IPS-NIHi7 (cell line): ENCODE data around the gene DDX3X.
A peak's percentile ranks its signal among the peaks of the same experiment; 100 is the strongest.
"Not testable (repeated sequence)": the region's sequence is repeated elsewhere in the genome, so short reads cannot be mapped to it uniquely, and the experiment has no call there.

ENCODE experiments used
- DNase-seq: peaks from one replicate; pipeline ENCODE4 v3.0.0; 2012; ENCODE audit warnings: mixed read lengths; ENCODE audit errors: extremely low spot score

The DDX3X gene

DNA sequence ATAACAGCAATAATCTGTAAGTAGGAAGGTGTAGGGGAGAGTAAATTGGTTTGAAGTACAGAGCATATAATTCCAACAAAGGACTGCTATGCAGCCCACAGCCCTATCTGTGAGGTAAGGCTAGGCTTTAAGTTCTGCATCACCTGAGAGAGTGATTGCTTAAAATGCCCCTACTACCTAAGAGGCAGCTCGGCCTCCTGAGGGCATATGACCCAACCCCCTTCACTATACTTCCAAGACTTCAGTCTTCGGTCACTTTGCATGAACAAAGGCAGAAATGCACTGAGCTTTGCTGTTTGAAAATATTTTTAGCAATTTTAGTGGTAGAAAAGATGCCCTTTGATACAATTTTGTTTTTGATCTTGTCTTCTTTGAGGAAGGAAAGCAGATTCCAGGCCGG, 4.9 kb upstream of the DDX3X start:
- no peak for DNase-seq

DNA sequence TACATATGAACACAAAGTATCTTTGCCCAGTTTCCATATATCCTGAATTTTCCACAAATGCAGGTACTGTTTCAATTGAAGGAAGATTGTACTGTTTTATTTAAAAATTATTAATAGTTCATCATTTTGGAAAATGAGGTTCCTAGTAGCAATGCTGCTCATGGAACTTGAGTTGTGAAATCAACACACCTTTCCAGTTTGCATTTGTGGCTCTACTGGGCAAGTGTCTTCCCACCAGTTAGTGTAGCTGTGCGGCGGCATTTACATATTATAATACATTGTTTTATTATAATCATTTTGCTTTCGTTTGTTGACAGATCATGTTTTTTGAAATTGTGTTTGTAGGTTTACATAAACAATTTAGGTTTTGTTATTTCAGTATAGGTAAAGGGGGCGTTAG, 2.0 kb upstream of the DDX3X start:
- DNase-seq = no peak

DNA sequence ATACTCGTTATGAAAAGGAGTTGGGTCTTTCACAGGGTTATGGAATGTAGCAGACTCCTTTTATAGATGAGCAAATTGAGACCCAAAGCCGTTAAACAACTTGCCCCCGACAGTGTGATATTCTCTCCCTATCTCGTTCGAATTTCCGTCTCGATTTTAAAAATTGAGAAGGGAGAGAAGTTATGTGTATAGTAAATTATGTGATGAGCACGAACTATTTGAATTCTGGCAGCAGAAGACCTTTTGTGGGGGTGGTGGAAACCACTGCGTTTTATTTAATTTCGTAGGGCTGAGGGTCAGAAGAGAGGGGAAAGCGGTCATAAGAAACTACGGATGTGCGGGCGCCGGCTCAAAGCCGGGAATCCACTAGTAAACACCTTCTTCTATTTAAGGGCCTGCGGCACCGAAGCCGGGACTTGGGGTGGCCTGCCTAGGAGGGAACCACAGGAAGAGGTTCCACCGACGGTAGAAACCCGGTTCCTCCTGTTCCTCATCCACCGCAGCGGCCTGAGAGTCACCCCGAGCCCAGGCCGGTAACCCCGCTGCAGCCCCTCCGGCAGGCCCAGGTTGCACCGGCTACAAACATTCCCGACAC, 1.5 kb upstream of the DDX3X start:
- no peak for DNase-seq

DNA sequence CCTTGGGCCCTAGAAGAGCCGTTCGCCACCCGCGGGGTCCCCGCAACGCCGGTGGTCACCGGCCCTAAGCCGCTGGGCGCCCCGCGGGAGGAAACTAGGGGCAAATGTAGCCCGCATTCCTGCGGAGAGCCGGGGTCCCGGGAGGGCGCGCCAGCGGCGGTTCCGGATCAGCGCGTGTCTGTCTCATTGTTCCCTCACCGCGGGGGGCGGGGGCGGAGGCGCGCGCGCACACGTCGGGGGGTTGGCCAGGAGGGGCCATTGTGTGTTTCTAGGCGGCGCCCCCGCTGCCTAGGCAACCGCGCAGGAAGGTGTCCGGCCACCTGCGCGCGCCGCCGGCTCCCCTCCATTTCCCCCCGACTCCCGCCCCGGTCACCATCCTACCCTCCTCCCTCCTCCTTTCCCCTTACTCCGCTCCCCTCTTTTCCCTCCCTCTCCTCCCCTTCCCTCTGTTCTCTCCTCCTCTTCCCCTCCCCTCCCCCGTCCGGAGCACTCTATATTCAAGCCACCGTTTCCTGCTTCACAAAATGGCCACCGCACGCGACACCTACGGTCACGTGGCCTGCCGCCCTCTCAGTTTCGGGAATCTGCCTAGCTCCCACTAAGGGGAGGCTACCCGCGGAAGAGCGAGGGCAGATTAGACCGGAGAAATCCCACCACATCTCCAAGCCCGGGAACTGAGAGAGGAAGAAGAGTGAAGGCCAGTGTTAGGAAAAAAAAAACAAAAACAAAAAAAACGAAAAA, 789 bp upstream of the DDX3X start:
- DNase-seq = peak; percentile 72

DNA sequence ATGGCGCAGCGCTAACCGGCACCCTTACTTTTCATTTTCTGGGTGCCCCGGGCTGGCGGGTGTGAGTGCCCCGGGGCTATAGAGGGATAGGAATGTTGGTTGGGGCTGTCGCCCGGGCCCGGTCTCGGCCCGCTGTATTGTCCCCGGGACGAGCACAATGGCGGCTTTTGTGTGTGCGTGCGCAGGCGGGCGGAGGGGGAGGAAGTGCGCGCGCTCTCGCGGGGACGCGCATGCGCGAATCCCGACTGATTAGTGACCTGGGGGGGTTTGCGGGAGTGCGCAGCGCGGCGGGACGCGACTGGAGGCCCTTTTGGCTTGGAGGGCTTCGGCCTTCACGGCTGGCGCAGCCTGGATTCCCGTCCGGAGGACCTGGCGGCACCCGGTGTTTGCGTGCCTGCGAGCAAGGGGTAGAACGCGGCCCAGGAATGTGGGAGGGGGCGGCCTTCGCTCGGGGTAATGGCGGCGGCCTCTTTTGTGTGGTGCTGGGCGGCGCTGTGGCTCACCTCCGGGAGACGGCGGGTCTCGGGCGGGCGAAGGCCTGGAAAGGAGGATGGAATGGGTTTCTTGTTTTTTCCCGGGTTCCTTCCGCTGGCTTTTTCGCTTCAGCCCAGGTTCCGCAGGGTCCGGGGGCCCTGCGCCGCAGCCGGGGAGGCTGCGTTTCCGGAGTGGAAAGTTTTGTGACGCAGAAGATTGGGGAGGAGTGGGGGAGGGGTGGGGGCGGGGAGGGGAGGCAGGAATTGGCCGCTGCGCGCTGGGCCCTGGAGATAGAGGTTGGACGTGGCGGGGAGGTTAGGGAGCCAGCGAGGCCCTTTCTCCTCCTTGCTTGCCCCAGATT, 618 bp downstream of the DDX3X start:
- DNase-seq = peak; percentile 61

DNA sequence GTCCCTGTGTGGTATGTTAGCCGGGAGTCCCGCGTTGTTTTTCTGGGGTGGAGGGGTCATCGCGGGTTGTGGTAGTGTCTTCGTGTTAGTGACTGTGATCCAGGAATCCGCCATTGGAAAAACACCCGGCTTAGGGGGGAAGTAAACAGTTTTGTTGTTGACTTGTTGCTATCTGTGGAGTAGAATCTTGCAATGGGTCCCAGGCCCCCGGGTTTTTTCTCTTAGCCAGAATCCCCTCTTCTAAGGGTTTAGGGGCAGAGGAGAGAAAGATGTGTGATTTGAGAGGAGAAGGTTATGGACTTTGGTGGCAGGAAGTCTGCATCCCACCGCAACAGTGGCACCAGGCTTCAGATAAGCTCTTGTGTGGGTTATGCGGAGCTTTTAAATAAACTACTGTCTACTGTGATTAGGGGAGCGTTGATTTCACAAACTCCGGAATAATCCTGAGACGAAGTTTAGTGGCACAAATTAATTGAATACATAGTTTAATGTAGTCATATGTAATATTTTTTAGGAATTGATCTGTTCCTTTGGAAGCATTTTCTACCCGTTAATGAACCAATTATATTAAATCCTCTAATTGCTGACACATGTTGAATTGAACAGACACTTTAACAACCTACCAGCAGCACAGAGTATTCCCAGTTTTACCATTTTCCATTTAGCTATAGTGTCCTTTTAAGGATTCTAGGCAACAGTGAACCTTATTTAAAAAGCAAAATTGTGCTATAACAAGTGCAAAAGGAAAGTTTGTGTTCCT, 1.4 kb downstream of the DDX3X start:
- DNase-seq = no peak

DNA sequence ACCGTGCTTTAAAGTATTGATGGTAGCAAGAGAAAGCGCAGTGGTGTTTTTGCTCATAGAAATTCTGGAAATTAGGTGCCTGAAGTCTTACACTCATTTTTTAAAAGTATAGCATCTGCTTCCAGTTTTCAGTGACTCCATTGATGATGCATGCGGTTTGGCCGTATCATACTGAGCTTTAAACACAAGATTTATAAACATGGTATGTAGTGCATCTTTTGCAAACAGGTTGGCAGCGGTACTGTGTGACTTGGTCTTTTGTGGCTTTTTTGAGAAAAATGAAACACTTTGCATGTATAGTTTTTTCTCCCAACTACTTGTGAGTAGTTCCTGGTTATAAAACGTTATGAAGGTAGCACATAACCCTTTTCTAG, 2.0 kb downstream of the DDX3X start:
- no peak for DNase-seq

DNA sequence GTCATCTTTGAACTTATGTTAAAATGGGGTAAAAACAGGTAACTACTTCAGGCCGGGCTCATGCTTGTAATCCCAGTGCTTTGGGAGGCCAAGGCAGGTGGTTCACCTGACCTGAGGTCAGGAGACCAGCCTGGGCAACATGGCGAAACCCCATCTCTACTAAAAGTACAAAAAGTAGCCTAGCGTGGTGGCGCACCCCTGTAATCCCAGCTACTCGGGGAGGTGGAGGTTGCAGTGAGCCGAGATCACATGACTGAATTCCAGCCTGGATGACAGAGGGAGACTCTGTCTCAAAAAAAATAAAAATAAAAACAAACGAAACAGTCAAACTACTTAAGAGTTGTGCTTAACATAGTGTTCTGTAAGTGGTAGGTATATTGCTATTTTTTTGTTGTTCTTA, 2.5 kb downstream of the DDX3X start:
- no peak for DNase-seq

DNA sequence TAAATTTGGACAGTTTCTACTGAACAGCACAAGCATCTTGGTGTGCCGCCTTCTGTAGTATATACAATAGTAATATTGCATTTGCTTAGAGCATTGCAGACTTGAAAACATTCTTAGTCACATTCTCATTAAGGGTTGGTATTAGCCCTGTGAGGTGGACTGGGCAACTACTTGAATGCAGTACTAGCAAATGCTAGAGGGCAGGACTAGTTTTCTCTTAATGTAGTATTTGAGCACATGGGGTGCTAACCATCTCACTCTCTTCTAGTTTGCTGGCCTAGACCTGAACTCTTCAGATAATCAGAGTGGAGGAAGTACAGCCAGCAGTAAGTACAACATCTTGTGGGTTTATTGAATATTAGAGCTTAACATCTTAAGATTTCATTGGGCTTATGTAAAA, 3.2 kb downstream of the DDX3X start:
- no peak for DNase-seq

DNA sequence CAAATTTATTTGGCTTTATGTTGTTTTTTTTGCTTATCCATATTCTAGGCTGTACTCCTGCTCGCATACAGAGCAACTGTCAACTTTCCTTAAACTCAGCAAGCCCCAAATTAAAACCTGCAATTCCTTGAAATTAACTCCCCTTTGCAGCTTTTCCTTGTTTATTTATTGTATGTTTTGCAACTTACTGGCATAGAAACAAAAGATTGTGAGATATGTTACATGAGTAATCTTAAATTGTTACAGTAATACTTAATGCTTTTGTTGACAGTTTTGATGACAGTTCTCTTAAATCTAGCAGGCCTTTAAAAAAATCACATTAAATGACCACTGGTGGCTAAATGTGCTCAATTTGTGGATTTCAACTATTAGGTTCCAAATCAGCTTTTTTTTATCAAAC, 4.5 kb downstream of the DDX3X start:
- DNase-seq = no peak

DNA sequence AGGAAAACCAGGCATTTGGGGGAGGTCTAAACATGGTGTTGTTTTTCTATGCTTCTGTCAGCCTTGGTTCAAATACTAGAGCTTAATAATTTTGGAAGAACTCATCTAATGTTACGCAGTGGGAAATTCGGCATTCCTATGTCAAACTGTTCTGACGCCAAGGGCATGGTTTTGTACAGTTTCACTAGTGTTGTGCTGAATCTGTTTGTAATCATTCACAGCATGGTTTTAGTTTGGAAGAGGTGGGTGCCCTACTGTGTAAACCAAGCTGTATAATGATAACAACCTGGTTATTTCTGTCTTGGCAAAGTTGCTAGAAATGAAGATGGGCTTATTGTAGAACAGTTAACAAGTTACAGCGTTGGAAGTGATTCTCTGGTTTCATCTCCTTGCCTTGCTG, 5.2 kb downstream of the DDX3X start:
- no peak for DNase-seq

DNA sequence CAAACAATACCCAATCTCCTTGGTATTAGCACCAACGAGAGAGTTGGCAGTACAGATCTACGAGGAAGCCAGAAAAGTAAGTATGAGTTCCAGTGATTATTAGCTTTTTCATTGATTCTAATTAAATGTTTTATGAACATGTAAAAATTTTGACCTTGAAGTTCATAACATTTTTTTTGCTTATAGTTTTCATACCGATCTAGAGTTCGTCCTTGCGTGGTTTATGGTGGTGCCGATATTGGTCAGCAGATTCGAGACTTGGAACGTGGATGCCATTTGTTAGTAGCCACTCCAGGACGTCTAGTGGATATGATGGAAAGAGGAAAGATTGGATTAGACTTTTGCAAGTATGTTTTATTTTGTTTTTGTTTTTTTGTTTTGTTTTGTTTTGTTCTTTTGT, 10.1 kb downstream of the DDX3X start:
- no peak for DNase-seq

DNA sequence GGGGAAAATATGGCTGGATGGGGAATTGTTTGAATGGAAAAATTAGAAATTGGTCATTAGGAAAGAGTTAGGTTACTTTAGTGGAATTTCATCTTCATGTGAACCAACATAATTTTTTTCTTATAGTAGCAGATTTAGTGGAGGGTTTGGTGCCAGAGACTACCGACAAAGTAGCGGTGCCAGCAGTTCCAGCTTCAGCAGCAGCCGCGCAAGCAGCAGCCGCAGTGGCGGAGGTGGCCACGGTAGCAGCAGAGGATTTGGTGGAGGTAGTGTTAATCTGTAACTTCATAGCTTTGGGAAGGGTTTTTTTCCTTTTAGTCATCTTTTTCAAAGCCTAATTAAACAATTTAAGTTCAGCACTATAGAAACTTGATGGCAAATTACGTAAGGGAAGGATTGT, 13.2 kb downstream of the DDX3X start:
- no peak for DNase-seq

DNA sequence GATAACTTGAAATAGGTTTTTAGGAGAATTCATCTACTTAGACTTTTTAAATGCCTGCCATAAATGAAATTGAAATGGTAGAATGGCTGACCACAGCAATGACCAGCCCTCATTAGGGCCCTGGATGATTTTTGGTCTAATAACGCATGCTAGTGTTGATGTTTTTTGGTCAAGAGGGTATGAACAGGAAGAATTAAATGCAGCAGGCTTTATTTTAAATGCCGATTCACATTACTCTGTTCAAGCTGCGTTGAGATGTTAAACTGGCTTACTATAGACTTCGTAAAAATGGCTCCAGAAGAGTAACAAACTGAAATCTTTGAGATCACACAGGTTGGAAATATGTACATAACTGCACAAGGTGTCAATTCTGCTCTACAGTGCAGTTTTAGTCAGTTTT, 14.6 kb downstream of the DDX3X start:
- DNase-seq = no peak

DNA sequence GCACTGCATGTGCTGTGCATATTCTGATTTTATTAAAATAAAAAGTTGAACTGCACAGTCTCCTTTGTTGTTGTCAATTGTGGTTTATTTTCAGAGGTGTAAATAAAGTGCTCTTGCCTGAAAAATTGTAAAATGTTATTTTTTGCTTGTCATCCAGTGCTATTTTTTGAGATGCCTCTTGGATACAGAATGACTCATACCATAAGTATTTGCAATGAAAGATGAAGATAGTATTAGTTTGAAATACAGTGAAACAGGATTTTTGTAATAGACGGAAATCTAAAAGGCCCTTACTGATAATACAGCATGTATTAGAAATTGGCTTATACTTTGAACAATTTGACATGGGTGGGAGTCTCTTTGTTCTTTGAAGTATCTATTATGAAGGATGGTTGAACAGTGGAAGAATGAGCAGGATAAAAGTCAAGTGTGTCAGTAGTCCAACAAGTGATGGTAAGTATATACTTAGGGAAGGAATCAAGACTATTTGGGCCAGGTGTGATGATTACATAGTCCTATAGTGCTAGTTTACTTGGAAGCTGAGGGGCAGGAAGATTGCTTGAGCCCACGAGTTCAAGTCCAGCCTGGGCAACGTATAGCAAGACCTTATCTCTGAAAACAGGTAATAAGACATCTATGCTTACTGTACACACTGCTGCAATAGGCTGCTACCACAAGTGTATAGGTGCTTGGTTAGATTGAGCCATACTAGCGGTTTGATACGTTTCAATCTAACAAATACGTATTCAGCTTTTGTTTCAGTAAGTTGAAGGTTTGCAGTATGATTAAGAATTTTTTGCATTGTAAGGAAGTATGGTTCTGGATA, 16.4 kb downstream of the DDX3X start:
- DNase-seq = no peak

DNA sequence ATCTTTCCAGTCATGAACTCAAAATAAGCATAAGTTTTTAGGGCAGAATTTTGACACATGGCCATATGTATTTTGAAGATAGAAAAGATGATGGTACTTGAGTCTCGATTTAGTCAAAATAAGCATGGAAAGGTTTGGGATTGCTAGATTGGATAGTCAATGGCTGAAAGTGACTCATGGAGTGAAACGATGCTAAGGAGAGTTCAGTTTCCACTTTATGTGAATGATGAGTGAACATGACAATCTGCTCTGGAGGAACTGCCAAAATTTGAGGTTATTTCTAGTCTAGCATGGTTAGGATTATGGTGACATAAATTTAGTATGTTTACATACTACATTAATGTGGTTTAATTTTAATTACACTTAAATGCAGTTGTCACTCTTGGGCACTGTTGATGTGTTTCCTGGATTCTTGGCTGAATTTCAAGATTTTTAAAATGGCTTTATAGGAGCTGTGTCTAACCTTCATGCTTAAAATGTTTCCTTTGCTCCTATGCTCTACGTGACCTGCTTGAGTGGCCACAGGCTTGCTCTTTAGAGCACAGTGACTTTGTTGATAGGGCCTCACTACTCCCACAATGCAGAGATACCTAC, 17.1 kb downstream of the DDX3X start:
- DNase-seq = no peak

DNA sequence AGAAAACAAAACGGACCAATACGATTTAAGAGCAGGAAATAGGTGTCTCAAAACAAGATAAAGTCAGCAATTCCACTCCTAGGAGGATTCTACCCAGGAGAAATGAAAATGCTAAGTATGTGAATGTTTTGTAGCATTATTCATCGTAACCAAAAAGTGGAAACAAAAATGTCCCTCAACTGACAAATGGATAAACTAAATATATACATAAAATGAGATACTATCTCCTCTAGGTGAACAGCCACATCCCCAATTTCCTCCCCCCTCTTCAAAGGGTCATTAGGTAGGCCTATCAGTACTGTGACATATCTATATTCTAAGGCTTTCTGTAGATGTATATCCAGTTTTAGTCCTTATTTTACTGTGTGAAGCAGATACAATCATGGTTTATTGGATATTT, 18.0 kb downstream of the DDX3X start:
- DNase-seq = no peak

DNA sequence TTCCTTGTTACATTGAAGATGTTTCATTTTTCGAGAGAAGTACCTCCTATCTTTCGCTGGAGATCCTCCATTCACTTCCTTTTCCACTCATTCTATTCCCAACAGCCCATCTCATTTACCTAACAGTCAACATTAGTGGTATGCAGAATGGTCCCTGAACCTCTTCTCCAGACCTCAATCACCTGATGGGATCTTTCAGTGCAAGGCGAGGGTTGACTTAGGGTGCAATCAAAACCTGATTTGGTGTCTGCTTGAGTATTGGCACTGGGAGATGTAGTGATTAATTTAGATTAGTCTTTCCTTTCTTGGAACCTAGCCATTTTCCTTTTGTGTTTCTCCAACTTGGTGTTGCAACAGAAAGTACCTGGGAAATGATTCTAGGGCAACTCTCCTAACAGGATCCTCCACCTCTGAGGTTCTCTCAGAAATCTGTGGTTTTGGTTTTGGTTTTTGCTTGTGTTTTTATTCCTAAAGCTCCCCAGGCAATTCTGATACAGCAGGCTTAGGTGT, 18.4 kb downstream of the DDX3X start:
- no peak for DNase-seq

DNA sequence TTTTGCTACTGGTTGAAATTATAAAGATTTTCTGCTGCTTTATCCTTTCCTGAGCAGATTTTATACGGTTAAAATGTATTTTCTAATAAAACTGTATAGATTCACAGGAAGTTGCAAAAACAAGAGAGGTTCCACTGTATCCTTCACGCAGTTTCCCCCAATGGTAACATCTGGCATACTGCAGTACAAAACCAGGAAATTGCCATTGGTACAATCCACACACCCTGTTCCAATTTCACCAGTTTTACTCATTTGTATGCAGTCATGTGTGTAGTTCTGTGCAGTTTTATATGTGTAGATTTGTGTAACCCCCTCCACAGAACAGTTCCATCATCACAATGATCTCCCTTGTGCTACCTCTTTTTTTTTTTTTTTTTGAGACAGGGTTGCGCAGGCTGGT, 20.0 kb downstream of the DDX3X start:
- DNase-seq = no peak

DNA sequence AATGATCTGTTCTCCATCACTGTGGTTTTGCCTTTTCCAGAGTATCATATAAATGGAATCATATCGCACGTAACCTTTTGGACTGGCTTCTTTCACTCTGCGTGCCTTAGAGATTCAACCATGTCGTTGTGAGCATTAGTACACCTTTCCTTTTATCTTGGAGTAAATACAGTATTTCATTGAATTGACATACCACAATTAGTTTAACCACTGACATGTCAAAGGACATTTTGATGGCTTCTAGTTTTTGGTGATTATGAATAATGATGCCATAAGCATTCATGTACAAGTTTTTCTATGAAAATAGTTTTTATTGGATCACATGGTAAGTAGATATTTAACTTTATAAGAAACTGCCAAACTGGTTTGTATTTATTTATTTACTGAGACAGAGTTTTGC, 35.2 kb downstream of the DDX3X start:
- no peak for DNase-seq

DNA sequence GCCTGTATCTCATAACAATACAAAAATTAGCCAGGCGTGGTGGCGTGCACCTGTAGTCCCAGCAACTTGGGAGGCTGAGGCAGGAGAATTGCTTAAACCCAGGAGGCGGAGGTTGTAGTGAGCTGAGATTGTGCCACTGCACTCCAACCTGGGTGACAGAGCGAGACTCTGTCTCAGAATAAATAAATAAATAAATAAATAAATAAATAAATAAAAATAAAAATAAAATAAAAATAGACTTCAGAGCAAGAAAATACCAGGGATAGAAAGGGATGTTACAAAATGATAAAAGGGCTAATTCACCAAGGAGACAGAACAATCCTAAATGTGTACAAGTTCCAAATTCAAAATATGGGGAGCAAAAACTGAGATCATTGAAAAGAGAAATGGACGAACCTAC, 37.6 kb downstream of the DDX3X start:
- not testable (repeated sequence) for DNase-seq
